GM19043 (cell line): ENCODE results near the gene PYCR2.

Experiments
- ATAC-seq: cut with Tn5 transposase; IDR thresholded peaks from one replicate; pipeline ENCODE4 v1.9.1; 2021; ENCODE audit warnings: low read depth; ENCODE audit not compliant: unreplicated experiment

Gene PYCR2

DNA sequence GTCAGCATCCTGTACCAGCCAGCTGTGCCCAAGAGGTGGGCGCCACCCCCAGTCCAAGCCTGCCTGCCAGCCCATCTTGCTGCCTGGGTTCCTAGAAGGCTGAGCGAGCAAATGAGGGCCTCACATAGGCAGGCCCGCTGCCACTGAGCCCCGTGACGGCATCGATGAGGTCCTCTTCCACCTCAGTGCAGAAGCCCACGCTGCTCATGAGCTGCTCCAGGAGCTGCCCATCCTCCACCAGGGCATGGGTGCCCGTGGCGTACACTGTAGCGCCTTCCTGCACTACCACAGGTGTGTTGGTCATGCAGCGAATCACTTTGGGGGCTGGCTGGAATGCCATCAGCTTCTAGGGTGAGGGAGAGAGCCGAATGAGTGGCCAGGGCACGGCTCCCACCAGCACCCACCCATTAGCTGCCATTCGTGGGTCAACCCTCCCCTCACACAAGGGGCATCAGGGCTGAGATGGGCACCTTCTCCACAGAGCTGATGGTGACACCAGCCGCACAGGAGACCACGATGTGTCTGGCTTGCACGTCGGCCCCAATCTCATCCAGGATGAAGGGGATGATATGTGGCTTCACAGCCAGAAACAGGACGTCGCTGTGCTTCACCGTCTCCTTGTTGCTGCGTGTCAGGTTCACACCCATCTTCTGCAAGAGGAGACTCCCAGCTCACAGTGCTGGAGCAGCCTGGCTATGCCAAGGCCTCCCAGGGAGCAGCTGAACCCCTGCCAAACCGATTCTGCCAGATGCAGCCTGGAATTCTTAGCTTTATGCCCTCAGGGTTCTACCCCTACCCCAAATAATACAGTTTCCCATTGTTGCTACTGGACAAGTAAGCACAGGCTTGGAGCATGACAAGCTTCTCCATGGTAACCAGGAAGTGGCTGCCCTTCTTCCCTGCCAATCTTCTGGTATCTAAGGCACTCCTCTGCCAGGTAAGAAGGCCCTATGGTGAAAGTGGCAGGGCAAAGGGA lies 2.0 kb downstream of the PYCR2 start:
- no peak for ATAC-seq

DNA sequence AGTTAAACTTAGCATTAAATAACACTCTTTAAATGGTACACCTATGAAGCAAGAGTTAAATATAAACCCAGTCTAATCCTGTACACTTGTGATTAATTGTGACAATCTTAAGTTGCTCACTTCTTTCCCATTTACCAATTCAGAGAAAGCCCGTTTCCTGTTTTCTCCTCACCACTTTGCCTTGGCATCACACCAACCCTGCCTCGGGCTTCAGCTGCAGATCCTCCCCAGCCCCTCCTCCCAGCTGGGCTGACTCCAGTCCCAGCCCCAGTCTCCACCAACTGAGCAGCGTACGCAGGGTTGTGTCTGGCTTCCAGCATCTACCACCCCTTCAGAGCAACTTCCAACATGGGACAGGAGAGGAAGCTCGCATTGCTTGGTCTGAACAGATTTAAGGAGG lies 4.1 kb downstream of the PYCR2 start:
- no peak for ATAC-seq

DNA sequence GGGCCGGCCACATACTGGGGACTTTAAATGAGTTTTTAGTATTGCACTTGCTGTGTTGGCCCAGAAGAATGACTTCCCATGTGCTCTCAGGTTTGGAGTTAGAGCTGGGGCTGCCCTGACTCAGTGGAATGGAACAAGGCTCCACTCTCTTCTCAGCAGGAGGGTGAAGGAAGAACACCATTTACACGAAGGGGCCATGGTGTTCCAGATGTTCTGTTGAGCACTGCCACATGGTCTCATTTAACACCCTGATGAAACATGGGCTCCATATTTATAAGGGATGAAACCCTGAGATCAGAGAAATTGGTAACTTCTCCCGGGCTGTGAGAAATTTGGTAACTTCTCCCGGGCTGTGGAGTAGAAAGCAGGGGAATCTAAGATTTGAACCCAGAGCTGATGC lies 5.8 kb downstream of the PYCR2 start:
- no peak for ATAC-seq

DNA sequence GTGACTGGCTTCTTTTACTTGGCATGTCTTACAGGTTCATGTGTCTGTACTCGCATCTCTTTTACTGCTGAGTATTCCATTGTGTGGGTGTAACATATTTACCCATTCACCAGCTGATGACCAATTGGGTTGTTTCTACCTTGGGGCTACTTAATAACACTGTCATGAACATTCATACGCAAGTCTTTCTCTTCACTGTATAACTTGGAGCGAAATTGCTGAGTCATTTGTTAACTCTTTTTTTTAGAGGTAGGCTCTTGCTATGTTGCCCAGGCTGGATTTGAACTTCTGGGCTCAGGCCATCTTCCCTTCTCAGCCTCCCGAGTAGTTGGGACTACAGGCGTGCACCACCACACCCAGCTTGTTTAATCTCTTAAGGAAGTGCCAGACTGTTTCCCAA lies 6.5 kb downstream of the PYCR2 start:
- ATAC-seq = no peak

DNA sequence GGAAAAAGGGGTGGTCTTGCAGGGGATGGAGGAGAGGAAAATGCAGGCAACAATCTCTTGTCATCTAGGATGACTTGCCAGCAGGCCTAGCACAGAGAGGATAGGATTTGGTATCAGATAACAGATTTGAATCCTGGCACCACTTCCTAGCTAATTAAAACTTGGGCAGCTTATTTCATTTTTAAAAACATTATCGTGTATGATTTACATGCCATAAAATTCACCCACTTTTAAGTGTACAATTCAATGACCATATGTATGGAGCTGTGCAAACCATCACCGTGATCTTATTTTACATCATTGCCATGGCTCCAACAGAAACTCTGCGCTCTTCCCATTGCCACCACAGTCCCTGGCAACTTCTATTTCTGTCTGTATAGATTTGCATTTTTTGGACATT lies 6.9 kb downstream of the PYCR2 start:
- ATAC-seq = no peak

DNA sequence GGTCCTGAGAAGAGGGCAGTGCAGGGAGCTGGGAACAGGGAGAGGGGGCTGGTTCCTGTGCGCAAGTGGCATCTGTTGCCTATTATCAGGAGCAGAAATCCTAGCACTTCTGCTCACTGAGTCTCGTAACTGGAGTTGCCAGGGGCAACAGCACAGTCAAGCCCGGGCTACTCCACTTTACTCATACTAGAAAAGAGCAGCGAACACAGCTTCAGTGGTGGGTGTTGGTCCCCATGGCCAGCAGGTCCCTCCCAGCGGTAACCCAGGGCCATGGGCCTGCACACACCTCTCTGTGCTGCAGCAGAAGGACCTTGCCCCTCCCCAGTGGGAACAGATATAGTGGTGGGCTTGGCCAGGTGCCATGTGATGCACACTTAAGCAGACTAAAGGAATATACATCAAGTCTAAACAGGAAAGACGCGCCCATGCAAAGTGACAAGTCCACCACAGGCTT lies 8.5 kb downstream of the PYCR2 start:
- ATAC-seq = no peak

DNA sequence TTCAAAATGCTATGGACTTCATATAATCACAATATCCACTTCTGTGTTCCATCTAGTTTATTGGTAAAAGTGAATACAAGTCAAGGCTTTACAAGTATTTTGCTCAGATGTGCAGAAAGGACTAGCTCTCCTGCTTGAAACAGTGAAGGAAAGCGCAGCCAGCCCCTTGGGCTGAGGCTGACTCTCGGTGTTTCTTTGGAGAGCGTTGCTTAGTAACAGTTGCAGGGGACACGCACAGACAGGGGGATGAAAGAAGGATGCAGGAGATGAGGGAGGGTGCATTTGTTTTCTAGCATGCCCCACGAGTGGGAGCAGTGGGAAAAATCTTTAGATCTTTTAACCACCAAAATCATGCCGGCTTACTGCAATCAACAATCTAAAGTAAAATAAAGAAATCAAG lies 9.1 kb downstream of the PYCR2 start:
- no peak for ATAC-seq

DNA sequence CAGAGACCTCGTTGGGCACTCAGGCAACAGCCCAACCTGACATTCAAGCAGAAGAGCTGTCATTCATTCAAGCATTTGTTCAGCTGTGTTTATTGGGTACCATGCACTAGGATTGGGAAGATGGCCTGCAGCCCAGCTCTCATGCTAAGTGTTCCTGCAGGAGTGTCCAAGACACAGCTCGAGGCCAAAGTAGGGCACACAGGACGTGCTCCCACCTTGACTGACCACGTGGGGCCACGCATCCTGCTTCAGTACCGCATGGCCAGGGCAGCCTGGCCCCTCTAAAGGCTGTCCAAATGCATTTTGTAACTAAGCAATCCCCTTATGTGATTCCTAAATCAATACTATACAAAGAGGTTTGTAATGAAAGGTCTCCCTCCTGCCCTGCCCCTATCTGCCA lies 9.7 kb downstream of the PYCR2 start:
- ATAC-seq = no peak

DNA sequence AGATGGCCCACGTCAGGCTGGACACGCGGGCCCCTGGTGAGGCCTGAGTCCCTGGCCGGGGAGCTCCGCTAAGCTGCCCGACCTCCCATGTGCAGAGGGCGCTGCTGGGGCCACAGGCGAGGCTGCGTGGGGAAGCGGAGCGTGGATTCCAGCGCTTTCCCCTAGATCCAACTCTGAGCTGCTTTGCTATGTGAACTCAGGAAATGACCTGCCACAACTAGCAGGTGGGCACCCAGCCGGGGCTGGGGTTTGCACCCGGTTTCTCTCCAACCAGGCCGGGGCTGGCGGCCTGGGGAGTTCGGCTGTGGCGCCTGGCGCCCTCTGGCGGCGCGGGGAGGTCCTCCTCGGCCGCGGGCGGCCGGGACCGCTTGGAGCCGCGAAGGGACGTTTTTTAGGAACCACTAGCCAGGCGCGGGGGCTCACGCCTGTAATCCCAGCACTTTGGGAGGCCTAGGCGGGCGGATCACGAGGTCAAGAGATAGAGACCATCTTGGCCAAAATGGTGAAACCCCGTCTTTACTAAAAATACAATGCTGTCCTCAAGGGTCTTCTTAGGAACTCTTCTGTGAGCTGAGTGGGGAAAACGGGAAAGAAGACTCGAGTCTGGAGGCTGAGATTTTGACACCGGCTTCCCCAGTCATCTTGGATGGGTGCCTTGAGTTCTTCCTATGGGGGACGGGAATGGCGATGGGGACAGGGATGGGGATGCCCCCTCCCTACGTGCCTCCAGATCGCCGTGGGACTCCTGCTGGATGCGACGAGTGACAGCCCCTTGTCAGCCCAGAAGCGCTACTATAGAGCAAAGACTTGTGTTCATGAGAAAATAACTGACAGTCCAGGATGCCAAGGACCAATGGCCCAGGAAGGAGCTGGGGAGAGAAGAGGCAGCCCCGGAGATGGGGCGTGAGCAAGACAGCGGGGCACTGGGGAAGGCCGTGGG lies 12.6 kb downstream of the PYCR2 start:
- peak; percentile 65 for ATAC-seq

DNA sequence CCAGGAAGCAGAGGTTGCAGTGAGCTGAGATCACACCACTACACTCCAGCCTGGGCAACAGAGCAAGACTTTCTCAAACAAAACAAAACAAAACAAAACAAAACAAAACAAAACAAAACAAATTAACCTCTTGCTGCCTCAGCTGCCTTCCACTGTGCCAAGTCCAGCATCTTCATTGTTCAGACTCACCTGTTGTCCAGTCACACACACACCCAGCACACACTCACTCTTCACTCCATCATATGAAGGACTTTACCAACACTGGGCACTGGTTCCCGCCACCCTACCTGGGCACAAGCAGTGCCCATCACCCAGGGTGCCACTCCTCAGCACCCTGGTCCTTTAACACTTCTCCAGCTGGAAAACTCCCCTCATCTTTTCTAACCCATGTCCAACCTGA lies 14.6 kb downstream of the PYCR2 start:
- no peak for ATAC-seq

DNA sequence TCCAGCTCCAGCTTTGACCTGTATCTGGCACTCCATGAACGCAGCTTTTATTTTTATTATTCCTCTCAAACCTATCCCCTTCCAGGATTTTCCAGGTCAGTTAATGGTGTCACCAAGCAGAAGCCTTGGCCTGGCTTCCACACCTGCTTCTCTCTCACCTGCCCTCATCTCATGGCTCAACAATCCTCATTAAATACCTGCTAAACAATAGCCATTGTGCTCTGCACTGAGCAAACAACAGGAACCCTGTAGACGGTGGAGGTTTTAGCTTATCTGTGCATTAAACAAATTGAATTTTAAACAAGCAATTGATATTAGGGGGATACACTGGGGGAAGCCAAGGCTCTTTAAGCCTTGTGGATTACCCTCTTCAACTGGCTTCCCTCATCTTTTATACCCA lies 15.3 kb downstream of the PYCR2 start:
- no peak for ATAC-seq

DNA sequence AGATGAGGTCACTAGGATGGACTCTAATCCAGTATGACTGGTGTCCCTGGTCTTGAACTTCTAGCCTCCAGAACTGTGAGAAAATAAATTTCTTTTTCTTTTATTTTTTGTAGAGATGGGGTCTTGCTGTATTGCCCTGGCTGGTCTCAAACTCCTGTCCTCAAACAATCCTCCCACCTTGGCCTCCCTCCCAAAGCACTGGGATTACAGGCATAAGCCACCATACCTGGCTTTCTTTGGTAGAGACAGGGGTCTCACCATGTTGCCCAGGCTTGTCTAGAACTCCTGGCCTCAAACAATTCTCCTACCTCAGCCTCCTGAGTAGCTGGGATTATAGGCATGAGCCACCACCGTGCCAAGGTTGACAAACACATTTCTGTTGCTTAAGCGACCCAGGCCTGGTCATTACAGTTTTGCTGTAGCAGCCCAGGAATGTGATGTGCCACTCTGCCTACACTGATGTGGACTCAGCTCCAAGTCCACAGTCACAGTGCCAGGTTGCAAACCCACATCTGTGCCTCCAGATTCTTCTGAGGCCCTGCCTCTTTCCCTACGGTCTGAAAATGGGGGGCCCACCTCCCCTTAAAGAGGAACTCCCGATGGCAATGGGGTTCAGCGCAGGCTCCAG lies 15.9 kb downstream of the PYCR2 start:
- ATAC-seq = no peak

DNA sequence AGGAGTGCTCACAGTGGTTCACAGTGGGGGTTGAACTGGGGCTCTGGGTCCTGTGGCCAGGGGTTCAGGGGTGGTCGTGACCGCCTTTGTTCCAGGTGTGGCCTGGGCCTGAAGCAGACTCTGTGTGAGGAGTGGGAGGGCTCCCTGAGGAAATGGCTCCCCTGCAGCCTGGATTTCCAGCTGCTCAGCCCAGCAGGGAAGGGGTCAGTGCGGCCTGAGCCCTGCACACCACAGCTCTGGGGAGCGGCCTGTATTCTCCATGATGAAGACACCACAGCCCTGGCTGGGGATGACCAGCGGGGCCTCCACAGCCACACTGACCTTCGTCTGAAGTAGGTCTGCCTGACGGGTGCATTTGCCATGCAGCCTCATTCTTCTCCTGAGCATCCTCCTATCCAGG lies 16.7 kb downstream of the PYCR2 start:
- ATAC-seq = no peak

DNA sequence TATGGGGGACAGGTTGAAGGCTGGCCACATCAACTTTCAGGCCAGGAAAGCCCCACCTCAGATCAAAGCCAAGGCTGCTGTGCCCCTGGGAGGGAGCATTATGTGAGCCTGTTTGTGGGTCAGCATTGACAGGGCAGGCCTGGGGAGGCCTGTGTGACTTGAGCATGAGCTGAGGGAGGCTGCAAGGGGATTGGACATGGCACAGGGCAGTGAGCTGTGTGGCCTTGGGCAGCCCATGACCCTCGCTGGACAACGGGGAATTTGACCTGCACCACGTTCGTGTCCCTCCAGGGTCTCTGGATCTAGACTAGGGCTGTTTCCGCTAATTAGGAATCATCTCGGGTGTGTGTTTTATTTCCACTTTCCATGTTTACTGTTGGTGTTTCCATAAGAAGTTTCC lies 17.6 kb downstream of the PYCR2 start:
- no peak for ATAC-seq

DNA sequence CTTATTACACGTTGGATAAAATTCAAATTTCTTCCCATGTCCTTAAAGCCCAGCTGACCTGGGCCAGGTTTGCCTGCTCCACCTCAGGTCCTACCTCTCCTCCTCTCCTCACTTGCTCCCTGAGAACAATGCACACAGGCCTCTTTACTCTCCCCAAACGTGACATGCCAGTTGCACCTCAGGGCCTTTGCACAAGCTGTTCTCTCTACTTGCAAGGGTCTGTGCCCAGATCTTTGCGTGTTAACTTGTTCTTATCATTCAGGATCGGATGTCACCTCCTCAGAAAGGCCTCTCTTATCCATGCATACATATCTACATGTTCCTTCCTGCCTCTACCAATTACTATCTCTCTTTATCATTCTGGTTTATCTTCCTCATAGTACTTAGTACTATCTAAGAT lies 20.4 kb downstream of the PYCR2 start:
- no peak for ATAC-seq

DNA sequence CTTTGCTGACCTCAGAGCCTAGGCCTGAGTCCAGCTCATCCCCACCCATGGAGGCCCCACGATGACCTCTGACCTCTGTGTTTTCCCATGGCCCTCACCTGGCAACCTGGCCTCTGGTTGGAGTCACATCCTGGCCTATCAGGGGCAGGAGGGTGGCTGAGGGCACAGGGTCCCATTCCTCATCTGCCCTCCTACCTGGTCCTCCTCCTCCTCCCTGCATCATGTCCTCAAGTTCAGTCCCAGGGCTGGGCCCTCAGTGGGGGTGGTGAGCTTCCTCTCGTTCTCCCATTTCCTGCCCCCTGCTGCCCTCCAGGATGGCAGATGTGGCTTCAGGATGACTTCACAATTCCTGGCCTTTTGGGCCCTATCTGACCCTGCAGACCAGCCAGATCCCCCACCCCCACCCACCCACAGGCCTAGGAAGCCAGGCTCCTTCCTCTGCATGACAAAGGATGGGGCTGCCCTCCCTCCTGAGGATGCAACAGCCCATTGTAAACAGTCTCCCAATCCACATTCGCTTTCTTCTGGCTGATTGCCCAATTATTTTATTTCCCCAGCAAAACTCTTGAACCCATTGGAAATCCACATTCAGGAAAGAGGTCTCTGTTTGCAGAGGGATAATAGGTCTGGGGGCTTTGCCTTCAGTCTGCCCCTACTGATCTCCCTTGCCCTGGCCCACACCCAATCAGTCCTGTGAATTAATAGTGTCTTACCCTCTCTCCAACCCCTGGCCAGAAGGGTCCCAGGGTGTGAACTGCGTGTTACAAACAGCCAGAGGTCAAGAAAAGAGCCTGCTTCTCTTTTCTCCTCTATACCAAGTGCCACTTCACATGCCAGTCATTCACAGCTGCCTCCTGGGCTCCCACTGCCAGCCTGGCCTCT lies 24.8 kb downstream of the PYCR2 start:
- ATAC-seq = no peak

DNA sequence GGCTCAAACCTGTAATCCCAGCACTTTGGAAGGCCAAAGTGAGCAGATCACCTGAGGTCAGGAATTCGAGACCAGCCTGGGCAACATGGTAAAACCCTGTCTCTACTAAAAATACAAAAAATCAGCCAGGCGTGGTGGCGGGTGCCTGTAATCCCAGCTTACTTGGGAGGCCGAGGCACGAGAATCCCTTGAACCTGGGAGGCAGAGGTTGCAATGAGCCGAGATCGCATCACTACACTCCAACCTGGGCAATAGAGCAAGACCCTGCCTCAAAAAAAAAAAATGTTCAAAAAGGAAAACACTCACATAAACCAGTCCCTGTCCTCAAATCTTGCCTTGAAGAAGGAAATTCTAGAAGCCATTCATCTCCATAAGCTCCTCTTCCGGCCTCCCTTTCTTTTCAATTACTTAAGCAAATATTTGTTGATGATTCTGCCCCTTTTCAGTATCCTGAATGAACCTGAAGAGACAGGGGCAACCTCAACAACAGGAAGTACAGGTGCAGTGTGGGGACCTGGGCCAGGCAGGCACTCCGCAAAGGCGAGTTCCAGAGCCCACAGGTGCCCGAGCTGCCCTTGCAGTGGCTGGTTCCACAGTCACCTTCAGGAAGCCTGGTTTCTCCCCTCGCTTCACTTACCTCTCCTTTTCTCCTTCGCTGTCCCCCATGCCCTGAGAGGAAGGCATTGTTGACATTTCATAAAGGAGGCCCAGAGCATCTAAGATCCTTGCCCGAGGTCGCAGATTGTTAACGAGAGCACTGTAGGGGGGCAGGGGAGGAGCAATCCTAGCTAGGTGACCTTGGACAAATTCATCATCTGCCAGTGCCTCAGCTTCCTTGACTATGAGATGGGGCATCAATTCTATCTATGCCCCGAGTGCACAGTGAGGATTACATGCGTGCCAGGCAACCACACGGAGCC lies 26.2 kb downstream of the PYCR2 start:
- ATAC-seq = no peak

DNA sequence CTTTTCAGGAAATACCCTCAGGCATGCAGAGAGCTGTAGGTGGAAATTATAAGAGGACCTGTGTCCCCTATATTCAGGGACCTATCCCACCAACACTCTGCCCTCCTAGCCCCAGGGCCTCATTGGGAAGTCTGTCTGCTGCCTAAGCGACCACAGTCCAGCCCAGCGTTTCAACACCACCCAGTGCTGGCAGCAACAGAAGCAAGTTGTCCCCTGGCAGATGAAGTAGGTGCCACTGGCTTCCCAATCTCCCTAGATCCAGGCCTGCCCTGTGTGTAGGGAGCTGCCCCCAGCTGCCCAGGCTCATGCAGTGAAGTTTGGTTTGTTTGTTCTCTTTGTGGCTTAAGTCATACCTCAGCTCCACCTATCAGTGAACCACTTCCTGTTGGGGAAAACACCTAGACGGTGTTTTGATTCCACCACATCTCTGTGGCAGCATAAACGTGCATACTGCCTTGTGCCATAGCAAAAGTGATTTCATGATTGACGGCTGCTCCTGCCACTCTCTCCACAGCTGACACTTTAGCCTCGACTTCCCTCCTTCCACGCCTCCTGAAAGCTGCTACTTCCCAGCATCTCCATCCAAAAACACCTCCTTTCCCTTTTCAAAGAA lies 27.0 kb downstream of the PYCR2 start:
- peak; percentile 100 for ATAC-seq
